ENCODE data around the gene ANKRD23. TPM values are rescaled to one million over a fixed set of nuclear protein-coding genes. Genes with fewer than 3 reads are reported as not detected.
A peak's percentile ranks its signal among the peaks of the same experiment; 100 is the strongest.

Gene ANKRD23
- total and polyA plus RNA-seq, 2 of the 13 experiments (the other 11 are each of a cell fraction or from before 2014, with no cell fraction given): 1.5 to 1.6 TPM

DNA sequence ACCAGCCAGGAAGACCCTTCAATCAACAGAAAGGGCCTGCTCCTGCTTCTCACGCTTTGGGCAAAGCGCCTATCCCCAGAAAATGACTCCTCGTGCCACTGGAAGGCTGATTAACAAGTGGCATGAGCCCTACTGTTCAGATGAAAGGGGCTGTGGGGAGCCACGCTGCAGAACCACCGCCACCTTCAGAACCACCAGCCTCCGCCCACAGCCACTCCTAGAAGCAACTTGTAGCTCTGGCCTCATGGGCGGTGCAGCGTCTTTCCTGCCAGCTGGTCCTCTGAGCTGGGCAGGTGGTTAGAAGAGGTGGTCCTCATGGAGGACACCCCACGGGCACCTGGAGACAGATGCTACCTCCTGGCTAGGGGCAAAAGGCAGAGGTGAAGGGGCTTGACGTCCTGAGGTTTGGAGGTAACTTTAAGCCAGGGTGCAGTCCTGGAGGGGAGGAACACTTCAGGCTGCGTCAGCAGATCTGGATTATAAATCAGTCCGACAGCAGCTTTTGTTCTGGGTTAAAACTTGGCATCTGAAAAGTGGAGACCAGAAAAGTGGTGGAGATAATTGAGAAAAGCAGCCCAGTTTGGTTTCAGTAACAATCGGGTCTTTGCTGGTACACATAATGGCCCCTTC, 26.9 kb upstream of the ANKRD23 start (continued):
- TF ChIP-seq ZNF790 (CRISPR knock-in tag; IDR thresholded peaks at IDR 0.05; ENCODE audit: borderline replicate concordance) (0 out of 2 replicates have a peak, but pooled peaks have one; percentile 31), TOPORS (CRISPR knock-in tag; IDR thresholded peaks at IDR 0.05) (no peak), CBX1 (IDR thresholded peaks at IDR 0.05; ENCODE audit: low read depth) (no peak), KLF12 (CRISPR knock-in tag; IDR thresholded peaks at IDR 0.05; ENCODE audit: borderline replicate concordance) (no peak), FOXK1 (CRISPR knock-in tag; IDR thresholded peaks at IDR 0.05; ENCODE audit: borderline replicate concordance, low read depth) (no peak), EED (CRISPR knock-in tag; IDR thresholded peaks at IDR 0.05) (no peak)
- TF ChIP-seq, protein P1, sequence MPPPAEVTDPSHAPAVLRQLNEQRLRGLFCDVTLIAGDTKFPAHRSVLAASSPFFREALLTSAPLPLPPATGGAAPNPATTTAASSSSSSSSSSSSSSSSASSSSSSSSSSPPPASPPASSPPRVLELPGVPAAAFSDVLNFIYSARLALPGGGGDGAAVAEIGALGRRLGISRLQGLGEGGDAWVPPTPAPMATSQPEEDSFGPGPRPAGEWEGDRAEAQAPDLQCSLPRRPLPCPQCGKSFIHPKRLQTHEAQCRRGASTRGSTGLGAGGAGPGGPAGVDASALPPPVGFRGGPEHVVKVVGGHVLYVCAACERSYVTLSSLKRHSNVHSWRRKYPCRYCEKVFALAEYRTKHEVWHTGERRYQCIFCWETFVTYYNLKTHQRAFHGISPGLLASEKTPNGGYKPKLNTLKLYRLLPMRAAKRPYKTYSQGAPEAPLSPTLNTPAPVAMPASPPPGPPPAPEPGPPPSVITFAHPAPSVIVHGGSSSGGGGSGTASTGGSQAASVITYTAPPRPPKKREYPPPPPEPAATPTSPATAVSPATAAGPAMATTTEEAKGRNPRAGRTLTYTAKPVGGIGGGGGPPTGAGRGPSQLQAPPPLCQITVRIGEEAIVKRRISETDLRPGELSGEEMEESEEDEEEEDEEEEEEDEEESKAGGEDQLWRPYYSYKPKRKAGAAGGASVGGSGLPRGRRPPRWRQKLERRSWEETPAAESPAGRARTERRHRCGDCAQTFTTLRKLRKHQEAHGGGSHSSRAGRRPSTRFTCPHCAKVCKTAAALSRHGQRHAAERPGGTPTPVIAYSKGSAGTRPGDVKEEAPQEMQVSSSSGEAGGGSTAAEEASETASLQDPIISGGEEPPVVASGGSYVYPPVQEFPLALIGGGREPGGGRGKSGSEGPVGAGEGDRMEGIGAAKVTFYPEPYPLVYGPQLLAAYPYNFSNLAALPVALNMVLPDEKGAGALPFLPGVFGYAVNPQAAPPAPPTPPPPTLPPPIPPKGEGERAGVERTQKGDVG (CRISPR knock-in tag; IDR thresholded peaks at IDR 0.05; ENCODE audit: borderline replicate concordance): 0 out of 2 replicates have a peak, but pooled peaks have one; percentile 40
- TF ChIP-seq, protein P2, sequence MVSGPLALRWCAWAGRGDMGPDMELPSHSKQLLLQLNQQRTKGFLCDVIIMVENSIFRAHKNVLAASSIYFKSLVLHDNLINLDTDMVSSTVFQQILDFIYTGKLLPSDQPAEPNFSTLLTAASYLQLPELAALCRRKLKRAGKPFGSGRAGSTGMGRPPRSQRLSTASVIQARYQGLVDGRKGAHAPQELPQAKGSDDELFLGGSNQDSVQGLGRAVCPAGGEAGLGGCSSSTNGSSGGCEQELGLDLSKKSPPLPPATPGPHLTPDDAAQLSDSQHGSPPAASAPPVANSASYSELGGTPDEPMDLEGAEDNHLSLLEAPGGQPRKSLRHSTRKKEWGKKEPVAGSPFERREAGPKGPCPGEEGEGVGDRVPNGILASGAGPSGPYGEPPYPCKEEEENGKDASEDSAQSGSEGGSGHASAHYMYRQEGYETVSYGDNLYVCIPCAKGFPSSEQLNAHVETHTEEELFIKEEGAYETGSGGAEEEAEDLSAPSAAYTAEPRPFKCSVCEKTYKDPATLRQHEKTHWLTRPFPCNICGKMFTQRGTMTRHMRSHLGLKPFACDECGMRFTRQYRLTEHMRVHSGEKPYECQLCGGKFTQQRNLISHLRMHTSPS (CRISPR knock-in tag; IDR thresholded peaks at IDR 0.05; ENCODE audit: low read depth): no peak; the same call in 1 of the 2 replicates
- TF ChIP-seq, protein P3, sequence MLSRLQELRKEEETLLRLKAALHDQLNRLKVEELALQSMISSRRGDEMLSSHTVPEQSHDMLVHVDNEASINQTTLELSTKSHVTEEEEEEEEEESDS (CRISPR knock-in tag; IDR thresholded peaks at IDR 0.05; ENCODE audit: borderline replicate concordance): no peak
- TF ChIP-seq, protein P4, sequence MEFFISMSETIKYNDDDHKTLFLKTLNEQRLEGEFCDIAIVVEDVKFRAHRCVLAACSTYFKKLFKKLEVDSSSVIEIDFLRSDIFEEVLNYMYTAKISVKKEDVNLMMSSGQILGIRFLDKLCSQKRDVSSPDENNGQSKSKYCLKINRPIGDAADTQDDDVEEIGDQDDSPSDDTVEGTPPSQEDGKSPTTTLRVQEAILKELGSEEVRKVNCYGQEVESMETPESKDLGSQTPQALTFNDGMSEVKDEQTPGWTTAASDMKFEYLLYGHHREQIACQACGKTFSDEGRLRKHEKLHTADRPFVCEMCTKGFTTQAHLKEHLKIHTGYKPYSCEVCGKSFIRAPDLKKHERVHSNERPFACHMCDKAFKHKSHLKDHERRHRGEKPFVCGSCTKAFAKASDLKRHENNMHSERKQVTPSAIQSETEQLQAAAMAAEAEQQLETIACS (CRISPR knock-in tag; IDR thresholded peaks at IDR 0.05): no peak
- TF ChIP-seq, protein P5, sequence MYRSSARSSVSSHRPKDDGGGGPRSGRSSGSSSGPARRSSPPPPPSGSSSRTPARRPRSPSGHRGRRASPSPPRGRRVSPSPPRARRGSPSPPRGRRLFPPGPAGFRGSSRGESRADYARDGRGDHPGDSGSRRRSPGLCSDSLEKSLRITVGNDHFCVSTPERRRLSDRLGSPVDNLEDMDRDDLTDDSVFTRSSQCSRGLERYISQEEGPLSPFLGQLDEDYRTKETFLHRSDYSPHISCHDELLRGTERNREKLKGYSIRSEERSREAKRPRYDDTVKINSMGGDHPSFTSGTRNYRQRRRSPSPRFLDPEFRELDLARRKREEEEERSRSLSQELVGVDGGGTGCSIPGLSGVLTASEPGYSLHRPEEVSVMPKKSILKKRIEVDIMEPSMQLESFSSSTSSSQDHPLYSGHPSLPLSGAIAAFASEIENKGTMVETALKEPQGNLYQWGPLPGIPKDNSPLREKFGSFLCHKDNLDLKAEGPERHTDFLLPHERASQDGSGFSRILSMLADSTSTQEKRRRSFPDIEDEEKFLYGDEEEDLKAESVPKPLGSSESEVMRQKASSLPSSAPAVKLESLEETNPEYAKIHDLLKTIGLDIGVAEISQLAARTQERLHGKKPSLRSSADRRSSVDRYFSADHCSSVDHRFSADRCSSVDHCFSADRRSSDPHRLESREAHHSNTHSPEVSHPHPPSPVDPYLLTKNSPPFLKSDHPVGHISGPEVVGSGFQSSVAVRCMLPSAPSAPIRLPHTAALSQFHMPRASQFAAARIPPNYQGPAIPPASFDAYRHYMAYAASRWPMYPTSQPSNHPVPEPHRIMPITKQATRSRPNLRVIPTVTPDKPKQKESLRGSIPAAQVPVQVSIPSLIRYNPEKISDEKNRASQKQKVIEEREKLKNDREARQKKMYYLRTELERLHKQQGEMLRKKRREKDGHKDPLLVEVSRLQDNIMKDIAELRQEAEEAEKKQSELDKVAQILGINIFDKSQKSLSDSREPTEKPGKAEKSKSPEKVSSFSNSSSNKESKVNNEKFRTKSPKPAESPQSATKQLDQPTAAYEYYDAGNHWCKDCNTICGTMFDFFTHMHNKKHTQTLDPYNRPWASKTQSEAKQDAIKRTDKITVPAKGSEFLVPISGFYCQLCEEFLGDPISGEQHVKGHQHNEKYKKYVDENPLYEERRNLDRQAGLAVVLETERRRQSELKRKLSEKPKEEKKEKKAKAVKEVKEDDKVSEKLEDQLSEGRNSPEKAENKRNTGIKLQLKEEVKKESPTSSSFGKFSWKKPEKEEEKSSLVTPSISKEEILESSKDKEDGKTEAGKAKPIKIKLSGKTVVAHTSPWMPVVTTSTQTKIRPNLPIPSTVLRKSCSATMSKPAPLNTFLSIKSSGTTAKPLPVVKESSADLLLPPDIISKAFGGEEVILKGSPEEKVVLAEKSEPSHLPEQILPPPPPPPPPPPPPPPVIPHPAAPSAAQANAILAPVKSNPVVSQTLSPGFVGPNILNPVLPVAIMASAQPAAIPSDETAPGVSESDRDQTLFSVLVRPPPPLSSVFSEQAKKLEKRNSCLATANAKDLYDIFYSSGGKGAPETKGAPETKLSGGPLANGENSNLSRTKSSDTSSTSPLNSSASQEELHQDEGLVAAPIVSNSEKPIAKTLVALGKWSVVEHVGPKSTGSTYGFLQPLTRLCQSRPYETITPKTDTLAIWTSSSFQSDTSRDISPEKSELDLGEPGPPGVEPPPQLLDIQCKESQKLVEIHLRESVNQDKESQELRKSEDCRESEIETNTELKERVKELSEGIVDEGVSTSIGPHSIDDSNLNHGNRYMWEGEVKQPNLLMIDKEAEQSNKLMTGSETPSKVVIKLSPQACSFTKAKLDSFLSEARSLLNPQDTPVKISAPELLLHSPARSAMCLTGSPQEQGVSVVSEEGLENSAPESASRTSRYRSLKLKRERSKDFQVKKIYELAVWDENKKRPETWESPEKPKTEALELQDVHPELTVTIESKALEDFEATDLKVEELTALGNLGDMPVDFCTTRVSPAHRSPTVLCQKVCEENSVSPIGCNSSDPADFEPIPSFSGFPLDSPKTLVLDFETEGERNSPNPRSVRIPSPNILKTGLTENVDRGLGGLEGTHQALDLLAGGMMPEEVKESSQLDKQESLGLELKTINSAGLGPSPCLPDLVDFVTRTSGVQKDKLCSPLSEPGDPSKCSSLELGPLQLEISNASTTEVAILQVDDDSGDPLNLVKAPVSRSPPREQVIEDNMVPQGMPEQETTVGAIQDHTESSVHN (CRISPR knock-in tag; IDR thresholded peaks at IDR 0.05): no peak
- TF ChIP-seq, protein P6, sequence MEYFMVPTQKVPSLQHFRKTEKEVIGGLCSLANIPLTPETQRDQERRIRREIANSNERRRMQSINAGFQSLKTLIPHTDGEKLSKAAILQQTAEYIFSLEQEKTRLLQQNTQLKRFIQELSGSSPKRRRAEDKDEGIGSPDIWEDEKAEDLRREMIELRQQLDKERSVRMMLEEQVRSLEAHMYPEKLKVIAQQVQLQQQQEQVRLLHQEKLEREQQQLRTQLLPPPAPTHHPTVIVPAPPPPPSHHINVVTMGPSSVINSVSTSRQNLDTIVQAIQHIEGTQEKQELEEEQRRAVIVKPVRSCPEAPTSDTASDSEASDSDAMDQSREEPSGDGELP (IDR thresholded peaks at IDR 0.05; ENCODE audit: borderline replicate concordance, low read depth): peak; percentile 39; the same call in 1 of the 2 replicates

Data from HepG2 (cell line).